G401 (cell line): ENCODE data around the gene RPS25. TPM values are rescaled to one million over a fixed set of nuclear protein-coding genes. Genes with fewer than 3 reads are reported as not detected.
"Not testable (repeated sequence)": the region's sequence is repeated elsewhere in the genome, so short reads cannot be mapped to it uniquely, and the experiment has no call there.

Source experiments
- DNase-seq: peaks from one replicate; pipeline ENCODE4 v3.0.0-alpha.2; 2015; ENCODE audit warnings: low spot score
- in situ Hi-C: cut with HindIII; loops from 2 replicates; pipeline ENCODE4 v1.10.0; 2016; ENCODE audit warnings: low sequenced_read_pairs, mixed read lengths
- total RNA-seq: library from RNA; depleted of rRNA; stranded (reverse); fragments of >200 nt; shearing (Covaris generic); gene quantifications from 2 replicates; pipeline ENCODE4 v1.2.3, GENCODE V29; 2014

Gene RPS25
- total RNA-seq, 1 experiment from 2014 or later = 2,429 TPM

GRCh38 chr11:119023741-119024140 is 5.6 kb upstream of the RPS25 start:
- no peak for DNase-seq
- in situ Hi-C loops = no loop called here

GRCh38 chr11:119021631-119022030 is 3.5 kb upstream of the RPS25 start:
- DNase-seq = no peak
- in situ Hi-C loops = no loop called here

GRCh38 chr11:119019996-119020395 is 1.9 kb upstream of the RPS25 start:
- DNase-seq = no peak

GRCh38 chr11:119017377-119017776 is 766 bp downstream of the RPS25 start:
- DNase-seq = not testable (repeated sequence)
- in situ Hi-C loops = loop anchor here (10.0 kb wide), 1 partner anchor 87 kb away; the partner anchor contains the start of genes C2CD2L and DPAGT1

More at GRCh38 chr11:119019996-119020395, 1.9 kb upstream of the RPS25 start:
- in situ Hi-C loops = loop anchor here (10.0 kb wide), 1 partner anchor 85 kb away; the partner anchor contains the start of genes C2CD2L and DPAGT1

GRCh38 chr11:119016216-119017009 is 1.7 kb downstream of the RPS25 start:
- DNase-seq = no peak
- in situ Hi-C loops = loop anchor here (10.0 kb wide), 1 partner anchor 88 kb away; the partner anchor contains the start of genes C2CD2L and DPAGT1

- in situ Hi-C loops = loop anchor here (10.0 kb wide), 1 partner anchor 90 kb away; the partner anchor contains the start of genes C2CD2L and DPAGT1
- DNase-seq = no peak
These were observed 3.0 kb downstream of the RPS25 start for GRCh38 chr11:119015054-119015611.

- DNase-seq = no peak
- in situ Hi-C loops = loop anchor here (10.0 kb wide), 1 partner anchor 90 kb away; the partner anchor contains the start of genes C2CD2L and DPAGT1
These were observed 3.8 kb downstream of the RPS25 start for GRCh38 chr11:119014209-119014924.

GRCh38 chr11:119012629-119013170 is 5.4 kb downstream of the RPS25 start:
- DNase-seq = no peak
- in situ Hi-C loops = loop anchor here (10.0 kb wide), 1 partner anchor 92 kb away; the partner anchor contains the start of genes C2CD2L and DPAGT1

- in situ Hi-C loops = loop anchor here (10.0 kb wide), 1 partner anchor 93 kb away; the partner anchor contains the start of genes C2CD2L and DPAGT1
- DNase-seq = no peak
These were observed 6.6 kb downstream of the RPS25 start for GRCh38 chr11:119011476-119012053.

- in situ Hi-C loops = no loop called here
- DNase-seq = no peak
These were observed 11.5 kb downstream of the RPS25 start for GRCh38 chr11:119006656-119007055.

GRCh38 chr11:119000906-119001305 is 17.2 kb downstream of the RPS25 start:
- in situ Hi-C loops = no loop called here
- DNase-seq = no peak

- DNase-seq = no peak
- in situ Hi-C loops = no loop called here
These were observed 19.3 kb downstream of the RPS25 start for GRCh38 chr11:118998822-118999221.

GRCh38 chr11:118998388-118998717 is 19.8 kb downstream of the RPS25 start:
- in situ Hi-C loops = no loop called here
- DNase-seq = no peak

GRCh38 chr11:118997627-118998387 is 20.3 kb downstream of the RPS25 start, which contains the start of gene CENATAC:
CENATAC (plus strand) TSS chr11:118998138; CDS start chr11:118998198, 60 bp downstream.
- peak; percentile 93 for DNase-seq

GRCh38 chr11:118996926-118997626 is 21.1 kb downstream of the RPS25 start:
- peak; percentile 48 for DNase-seq

More at GRCh38 chr11:118997627-118998387, 20.3 kb downstream of the RPS25 start, which contains the start of gene CENATAC:
- in situ Hi-C loops = no loop called here

GRCh38 chr11:118991486-118992038 is 26.6 kb downstream of the RPS25 start:
- DNase-seq, in situ Hi-C loops: not testable (repeated sequence)

More at GRCh38 chr11:118996926-118997626, 21.1 kb downstream of the RPS25 start:
- in situ Hi-C loops = no loop called here

GRCh38 chr11:118988280-118988679 is 29.9 kb downstream of the RPS25 start:
- in situ Hi-C loops = no loop called here
- DNase-seq = no peak
